ENCODE results near the gene PSME3IP1.
A peak's percentile ranks its signal among the peaks of the same experiment; 100 is the strongest.

PSME3IP1 gene

DNA sequence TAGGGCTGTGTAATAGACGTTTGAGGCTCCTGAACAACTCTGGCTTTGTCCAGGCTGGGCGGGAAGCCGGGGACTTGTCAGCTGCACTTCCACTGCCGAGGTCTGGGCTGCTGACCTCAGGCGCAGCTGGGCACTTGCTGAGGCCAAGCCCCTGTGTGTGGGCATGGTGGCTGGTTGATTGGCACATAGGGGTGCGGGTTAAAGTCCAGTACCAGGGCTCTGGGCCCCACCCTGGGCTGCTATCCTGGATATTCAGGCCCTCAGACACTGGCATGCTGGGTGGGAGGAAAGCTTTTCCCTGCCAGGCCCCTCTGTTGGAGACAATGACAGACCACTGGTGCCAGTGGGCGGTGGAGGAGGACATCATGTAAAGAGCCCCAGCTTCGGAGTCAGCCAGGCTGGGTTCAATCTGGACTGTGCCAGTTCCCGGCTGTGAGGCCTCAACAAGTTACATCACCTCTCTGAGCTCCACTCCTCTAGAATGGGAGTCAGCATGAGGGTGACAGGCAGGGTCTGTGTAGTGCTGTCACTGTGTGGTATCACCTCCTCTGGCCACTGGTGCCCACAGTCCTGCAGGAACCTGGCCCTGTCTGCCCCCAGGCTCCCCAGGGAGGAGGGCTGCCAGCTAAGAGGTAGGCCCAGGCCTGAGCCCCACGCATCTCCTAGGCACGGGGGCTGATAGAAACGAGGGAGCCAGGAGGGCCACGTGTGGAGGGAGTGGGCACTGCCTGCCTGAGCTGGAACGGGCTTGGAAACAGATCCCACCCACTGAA is 42.5 kb downstream of the PSME3IP1 start:
- DNase-seq: no peak

DNA sequence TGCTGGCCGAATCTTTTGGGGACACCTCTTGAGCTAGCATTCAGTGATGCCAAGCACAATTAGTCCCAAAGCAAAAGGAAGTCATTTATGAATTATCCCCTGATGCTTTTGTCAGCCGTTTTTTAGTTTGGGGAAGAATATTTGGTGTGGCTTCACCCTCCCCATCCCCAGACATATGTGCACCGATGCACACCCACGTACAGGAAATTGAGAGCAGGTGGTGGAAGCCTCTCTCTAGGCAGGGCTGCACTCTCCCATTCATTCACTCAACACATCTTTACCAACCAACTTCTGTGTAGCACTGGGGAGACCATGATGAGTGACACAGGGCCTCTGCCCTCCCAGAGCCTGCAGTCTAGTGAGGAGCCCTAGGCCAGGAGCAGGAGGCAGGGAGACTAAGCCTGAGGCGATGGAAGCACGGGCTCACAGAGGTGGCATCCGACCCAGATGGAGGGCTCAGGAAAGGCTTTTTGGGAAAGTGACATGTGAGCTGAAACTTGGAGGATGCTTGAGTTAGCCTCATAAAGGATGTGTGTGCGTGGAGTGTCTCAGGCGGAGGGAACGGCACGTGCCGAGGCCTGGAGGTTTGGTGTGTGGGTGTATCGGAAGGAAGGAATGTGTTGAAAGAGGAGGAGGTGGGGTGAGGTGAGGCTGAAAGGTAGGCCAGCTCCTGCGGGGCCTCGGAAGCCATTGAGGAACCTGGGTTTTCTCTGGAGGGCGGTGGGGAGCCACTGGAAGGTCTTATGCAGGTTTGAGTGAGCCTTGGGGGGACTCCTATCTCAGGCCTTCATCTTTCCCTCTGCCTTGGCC is 43.8 kb downstream of the PSME3IP1 start:
- peak in 1 of 5 donors; percentile 32 for DNase-seq

DNA sequence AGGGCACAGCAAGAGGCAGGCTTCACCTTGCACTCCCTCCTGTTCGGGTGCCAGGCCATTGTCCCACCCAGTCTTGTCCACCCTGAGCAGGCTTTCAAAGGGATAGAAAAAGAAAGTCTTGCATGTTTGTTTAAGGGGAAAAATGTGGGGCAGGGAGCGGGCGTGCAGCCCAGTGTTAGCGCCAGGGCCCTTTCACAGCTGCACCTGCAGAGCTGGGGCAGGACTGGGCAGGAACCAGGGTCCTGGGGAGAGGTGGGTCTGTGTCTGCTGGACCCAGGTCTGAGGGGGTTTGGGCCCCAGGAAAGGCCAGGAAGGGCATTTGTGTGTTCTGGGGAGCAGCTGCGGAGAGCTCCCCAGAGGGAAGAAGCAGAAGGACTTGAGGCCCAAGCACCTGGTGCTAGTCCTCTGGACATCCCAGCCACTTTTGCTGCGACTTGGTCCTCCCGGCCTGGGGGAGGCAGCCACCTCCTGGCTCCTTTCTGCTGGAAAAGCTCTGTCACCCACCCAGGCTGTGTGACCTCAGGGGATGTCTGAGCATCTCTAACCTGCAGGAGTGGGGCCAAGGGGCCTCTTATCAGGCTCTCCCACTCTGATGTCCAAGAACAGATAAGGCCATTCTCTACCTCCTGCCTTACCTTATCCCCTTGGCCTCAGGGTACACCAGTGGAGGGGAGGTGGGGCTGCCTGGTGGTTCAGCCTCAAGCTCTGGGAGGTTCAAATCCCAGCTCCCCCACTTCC is 44.7 kb downstream of the PSME3IP1 start:
- no peak for DNase-seq

DNA sequence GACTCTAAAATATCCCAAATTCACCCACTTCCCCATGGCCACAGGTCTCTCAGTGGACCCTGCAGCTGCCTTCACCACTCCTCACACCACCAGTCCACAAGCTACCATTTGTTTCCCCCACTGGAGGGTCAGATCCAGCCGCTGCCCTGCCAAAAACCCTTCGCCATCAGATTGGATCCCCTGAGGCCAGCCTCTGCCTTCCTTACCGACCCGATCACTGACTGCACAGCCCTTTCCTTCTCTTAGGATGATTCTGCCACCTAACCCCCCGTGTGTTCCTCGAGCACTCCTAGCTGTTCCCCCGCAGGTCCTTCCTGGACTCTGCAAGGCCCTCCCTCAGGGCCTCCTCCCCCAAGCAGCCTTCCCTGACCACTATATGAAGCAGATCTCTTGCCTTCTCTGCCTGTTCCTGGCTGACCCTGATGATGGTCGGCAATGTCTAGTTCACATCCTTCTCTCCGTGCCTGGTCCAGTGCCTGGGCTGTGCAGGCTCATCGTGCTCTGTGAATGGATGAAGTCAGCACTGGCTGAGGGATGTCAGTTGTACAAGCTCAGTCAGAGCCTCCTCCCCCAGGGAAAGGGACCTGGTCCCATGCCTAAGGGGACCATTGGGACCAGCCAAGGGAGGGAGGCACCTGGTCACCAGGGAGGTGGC is 47.4 kb downstream of the PSME3IP1 start:
- no peak for DNase-seq

DNA sequence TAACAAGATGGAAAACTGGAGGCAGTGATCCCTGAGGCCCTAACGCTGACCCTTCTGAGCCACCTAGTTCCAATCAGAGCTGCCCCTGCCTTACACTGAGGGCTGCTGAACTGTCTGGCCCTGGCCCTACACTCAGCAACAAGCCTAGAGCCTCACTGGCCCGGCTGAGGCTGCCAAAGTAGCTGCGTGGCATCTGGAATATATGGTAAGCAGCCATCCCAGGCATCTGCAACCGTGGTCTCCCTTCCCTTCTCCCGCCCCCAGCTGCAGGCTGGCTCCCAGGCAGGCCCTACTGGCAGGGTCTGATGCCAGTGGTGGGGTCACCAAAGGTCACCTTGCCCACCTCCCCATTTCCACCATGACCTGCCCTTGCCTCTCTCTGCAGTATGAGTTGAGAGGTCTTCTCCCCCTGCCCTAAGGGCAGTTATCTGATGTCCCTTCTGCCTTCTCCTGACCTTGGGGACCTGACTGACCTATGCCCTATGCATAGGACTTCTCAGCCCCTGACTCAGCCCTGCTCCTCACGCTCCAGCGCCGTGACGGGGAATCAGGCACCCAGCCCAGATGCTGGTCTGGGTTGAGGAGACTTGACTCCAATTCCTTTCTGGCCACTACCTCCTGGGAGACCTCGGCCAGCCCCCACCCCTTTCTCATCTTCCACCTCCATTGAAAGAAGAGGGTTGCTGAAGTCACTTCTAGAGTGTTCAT is 48.1 kb downstream of the PSME3IP1 start:
- DNase-seq: no peak

DNA sequence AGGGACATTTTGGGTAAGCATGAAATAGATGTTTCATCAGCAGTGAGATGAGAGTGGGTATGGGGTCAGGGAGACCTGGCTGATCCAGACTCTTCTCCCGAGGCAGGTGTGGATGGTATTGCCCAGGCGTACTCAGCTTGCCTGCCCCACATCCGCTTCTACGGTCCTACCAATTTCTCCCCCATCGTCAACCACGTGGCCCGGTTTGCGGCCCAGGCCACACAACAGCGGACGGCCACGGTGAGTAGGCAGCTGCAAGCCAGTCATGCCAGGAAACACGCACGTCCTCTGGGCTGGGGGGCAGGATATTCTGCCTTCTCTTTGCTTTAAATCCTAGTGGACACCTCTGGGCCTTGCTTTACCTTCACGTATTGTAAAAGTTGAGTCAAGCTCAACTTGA is 48.8 kb downstream of the PSME3IP1 start:
- no peak for DNase-seq

DNA sequence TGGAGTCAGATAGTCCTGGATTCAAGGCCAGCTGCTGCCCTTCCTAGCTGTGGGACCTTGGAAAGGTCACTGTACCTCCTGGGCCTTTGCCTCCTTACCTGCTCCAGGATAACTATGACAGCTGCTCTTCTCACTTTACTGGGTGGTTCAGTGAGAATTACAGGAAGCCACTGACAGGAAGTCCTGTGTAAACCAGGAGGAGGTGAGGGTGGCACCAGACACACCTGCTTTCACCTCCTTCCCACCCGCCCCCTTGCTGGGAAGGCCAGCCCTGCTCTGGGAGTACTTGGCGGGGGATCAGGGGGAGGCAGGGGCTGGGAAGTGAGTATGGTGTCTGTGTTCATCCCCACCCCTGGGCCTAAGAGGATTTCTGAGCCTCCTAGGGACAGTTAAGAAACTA is 50.9 kb downstream of the PSME3IP1 start:
- DNase-seq: peak in 3 of 5 donors; percentile 20 to 62 (median 30)

DNA sequence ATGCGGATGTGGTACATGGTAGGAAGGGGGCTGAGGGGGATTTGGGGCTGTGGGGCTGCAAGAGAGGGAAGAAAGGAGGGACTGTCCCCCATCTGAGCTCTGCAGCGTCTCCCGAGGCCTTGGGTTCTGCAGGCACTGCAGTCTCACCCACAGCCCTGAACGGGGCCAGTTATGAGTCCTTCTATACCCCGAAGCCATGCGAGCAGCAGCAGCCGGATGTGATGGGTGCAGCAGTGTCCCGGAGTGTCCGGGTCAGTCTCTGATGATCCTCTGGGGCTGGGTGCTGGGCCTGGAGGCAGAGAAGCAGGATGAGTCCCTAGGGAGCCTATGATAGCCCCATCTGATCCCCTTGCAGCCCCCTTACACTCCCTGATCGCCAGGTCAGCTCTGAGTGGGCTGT is 52.0 kb downstream of the PSME3IP1 start:
- DNase-seq: no peak

DNA sequence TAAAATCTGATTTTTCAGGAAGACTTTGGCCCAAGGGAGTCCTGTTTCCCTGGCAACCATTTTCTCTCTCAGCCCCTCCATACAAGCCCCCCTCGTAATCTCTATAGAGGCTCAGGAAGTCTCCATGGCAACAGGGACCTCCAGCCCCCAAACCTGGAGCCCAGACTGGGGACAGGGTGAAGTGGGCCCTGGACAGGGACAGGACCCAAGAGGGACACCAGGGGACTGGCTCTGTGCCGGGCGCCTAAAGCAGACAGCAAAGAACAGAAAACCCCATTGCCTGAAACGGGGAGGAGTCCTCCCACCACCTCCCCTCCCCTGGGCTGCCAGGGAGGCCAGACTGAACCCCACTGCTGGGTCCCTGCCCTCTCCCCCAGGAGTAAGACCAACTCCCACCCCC is 52.8 kb downstream of the PSME3IP1 start:
- no peak for DNase-seq

DNA sequence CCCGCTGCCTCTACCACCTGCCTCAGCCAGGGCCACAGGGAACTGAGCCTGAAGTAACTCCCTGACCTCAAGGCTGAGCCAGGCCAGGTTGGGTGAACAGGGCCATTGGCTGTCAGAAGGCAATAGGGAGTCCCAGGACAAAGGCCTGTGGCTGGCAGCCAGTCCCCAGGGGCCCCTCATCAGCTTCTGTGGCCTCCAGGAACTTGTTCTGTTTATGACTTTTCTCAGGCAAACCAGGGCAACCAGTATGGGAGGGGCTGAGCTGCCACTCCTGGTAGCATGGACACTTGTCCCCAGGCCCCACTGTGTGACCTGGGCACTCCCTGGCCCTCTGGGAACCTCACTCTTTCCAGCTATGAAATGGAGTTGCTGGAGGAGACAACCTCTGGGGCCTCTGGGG is 53.4 kb downstream of the PSME3IP1 start:
- DNase-seq: no peak

DNA sequence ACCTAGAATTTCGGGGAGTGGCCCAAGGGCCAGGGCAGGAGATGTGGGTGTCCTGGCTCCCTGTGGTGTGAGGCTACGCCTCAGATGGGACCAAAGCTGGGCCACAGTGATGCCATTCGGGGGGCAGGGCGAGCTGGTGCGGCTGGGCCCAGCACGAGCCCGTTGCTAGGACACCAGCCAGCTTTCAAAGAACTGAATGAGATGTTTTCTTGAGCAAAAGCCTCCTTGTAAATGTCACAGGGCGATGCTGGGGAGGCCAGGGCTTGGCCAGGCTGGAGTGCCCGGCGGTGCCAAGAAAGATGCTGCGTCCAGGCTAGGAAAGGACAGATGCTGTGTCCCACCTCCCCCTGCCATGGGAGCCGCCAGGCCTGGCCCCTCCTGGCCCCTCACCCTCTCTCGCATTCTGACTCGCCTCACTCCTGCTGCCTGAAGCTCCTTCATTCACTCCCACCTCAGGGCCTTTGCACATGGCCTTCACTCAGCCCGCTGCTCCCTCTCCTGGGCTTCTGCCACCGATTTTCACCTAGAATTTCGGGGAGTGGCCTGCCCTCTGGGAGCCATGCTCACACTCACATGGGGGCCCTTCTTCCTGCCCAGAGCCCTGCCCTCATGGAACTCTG is 54.4 kb downstream of the PSME3IP1 start:
- DNase-seq: no peak

DNA sequence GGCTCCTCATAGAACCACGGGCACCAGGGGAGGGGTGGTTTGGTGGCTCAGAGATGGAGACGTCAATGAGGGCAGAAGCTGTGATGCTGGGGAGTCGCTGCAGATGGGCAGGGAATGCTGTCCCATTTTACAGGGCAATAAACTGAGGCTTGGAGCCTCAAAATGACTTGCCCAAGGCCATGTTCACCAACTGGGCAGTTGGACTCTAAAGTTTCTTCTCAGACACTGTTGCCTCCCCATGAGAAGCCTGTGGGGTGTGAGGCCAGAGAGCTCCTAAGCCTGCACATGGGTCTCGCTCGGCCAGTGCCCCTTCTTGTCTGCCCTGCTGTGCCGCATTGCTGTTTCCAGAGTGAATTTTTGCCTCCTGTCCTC is 54.9 kb downstream of the PSME3IP1 start:
- DNase-seq: no peak

DNA sequence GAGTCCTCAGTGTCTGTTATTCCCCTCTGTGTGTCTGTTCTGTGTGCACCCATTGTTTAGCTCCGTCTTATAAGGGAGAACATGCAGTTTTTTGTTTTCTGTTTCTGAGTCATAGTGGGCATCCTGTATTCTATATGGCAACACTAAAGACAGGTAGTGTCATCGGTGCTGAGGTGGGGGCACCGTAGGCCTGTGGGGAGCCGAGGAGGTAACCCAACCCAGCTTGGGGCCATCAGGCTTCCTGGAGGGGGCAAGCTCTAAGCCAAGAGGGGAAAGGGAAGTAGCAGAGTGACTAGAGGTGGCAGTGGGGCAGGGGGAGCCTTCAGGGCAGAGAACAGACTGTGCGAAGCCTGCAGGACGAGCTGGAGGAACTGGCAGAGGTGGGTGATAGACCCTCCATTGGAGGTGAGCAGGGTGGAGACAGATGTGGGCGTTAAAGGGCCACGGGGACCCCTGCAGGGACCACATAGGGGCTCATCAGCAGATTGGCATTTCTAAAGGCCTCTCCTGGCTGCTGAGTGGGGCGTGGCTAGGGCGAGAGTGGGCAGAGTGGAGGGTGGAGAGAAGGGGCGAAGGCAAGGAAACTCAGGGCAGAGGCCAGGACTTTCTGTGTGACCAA is 57.0 kb downstream of the PSME3IP1 start:
- DNase-seq: peak in 1 of 5 donors; percentile 82

DNA sequence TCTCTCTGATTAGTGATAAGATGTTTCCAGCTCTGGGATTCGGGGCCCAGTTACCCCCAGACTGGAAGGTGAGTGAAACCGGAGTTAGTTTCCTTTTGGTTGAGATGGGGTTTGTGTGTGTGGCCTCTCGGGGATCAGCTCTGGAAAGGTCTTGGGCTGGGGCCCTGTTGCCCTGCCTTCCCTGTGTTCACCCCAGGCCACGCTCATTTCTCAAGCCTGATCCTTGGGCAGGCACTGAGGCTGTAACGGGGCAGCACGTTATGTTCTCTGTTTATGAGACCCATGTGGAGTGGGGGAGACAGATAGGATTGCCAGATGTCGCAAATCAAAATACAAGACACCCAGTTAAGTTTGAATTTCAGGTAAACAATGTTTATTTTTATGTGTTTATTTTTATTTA is 58.0 kb downstream of the PSME3IP1 start:
- DNase-seq: no peak

DNA sequence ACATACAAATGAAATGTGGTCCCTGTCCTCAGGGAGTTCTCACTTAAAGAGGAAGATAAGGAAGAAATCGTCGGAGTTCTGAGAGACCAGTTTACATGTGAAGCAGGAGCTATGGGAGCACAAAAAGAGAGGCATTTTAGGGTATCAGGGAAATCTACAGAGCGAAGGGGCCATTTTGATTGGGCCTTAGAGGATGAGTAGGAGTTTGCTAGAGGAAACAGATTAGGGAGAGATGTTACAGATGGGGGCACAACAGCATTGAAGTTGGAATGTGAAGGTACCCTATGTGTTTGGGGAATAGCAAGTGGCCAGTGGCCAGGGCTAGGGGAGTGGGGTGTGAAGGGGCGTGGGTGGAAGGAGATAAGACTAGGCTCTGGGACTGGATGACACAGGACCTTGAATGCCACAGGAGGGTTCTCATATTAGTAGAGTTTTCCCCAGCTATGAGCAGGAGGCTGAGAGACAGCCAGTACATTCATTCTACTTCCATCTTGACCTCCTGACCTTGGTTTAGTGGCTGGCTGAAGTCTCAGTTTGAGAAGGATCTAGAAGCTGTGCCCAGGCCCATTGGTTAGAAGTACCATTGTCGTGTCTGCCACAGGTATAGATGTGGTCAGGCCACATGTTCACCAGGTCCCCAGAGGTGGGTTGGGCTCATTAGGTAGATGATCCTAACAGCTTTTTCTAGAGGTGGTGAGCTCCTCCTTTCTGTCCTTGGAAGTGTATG is 58.6 kb downstream of the PSME3IP1 start:
- no peak for DNase-seq

DNA sequence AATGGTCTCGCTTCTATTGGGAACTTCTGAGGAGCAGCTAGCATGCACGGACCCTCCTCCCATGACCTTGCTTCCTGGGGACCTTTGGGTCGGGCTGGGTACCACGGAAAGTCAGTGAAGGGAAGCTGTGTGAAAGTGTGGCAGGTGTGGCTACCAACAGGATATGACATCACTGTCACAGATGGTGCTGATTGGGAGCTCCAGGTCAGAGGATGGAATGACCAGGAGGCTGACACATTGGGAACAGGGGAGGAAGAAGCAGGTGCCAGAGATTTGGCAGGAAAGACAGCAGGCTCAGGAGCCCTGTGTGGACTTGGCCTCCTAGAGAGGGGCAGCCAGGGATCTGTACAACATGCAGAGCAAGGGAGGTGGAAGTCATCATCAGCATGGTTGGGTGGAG is 59.4 kb downstream of the PSME3IP1 start:
- DNase-seq: no peak

DNA sequence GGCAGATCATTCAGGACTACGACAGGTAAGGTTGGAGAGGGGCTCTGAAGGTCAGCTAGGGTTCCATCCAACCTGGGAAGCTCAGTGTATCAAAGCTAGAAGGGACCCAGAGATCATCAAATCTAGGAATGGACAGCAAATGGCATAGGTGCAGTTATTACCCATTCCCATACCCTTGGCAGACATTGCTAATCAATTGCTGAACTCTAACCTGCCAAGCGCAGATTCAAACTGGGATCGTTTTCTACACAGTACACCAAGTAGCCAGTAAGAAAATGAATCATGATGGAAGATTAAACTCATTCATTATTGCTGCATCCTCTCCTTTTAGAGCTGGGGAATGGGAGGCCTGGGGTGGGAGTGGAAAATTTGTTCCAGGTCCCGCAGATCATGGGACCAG is 59.9 kb downstream of the PSME3IP1 start:
- DNase-seq: no peak

DNA sequence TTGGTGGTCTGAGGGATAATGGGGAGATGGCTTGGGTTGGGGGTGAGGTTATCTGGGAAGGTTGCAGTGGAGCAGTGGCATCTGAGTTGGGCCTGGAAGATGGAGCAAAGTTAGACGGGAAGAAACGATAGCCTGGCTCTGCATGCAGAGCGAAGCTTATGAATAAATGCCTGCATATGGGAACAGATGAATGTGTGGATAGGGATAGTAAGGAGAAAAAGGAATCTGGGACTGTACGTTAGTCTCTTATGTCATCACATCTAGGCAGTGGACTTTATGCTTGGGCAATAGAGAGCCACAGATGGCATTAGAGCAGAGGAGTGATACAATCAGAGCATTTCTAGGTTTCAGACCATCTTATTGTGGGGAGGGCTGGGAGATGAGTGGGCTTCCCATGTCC is 60.5 kb downstream of the PSME3IP1 start:
- DNase-seq: no peak

DNA sequence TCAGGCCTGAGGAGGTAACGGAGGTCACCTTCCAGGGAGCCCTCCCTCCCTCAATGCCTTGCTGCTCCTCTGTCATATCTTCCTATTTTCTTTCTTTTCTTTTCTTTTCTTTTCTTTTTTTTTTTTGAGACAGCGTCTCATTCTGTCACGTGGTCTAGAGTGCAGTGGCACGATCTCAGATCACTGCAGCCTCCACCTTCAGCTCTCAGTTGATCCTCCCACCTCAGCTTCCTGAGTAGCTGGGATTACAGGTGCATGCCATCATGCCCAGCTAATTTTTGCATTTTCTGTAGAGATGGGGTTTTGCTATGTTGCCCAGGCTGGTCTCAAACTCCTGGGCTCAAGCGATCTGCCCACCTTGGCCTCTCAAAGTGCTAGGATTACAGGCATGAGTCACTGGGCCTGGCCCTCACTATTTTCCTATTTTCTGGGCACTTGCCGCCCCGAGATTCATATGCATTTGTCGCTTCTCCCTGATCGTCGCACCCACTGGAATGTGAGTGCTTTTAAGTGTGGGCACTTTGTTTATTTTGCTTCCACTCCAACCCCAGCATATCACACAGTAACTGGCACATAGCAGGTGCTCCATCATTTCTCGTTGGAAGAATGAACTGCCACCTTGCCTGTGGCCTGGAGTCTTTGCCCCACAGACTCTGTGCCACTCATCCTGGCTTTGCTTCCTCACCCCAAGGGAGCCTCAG is 61.7 kb downstream of the PSME3IP1 start:
- no peak for DNase-seq
